Upper lobe of left lung (tissue), 4 donors: ENCODE measurements around the gene CBLB.

Experiments used
- EP300 ChIP-seq, 4 donors: sonication (generic); formaldehyde crosslinking; IDR thresholded peaks; one replicate each; pipeline ENCODE4 v1.5.1; 2017; ENCODE audit warnings: antibody characterized with exemption in 4 of 4, control low read depth in 2 of 4
- POLR2A ChIP-seq, 4 donors: fragments of 450-650 bp; IDR thresholded peaks; one replicate each; pipeline ENCODE4 v1.5.1; 2016 to 2017; ENCODE audit warnings: antibody characterized with exemption in 4 of 4, mild to moderate bottlenecking in 2 of 4

- TF ChIP-seq POLR2A (IDR thresholded peaks at IDR 0.05) (no peak), EP300 (IDR thresholded peaks at IDR 0.05) (no peak)
Observed at GRCh38 chr3:105865016-105865623, 3.7 kb downstream of the CBLB start.
